ENCODE measurements around the gene CEP170.

CEP170 gene

GRCh38 chr1:243273945-243274344 lies 18.9 kb upstream of the CEP170 start:
- peaks cover 6% of the 10 kb centered on the region for H3K4me1 ChIP-seq (ENCODE audit: insufficient read depth, poor library complexity, severe bottlenecking)
- TF ChIP-seq, protein P1, sequence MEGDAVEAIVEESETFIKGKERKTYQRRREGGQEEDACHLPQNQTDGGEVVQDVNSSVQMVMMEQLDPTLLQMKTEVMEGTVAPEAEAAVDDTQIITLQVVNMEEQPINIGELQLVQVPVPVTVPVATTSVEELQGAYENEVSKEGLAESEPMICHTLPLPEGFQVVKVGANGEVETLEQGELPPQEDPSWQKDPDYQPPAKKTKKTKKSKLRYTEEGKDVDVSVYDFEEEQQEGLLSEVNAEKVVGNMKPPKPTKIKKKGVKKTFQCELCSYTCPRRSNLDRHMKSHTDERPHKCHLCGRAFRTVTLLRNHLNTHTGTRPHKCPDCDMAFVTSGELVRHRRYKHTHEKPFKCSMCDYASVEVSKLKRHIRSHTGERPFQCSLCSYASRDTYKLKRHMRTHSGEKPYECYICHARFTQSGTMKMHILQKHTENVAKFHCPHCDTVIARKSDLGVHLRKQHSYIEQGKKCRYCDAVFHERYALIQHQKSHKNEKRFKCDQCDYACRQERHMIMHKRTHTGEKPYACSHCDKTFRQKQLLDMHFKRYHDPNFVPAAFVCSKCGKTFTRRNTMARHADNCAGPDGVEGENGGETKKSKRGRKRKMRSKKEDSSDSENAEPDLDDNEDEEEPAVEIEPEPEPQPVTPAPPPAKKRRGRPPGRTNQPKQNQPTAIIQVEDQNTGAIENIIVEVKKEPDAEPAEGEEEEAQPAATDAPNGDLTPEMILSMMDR (IDR thresholded peaks at IDR 0.05; ENCODE audit: poor library complexity, severe bottlenecking), result no peak
- H3K27ac ChIP-seq (ENCODE audit: poor library complexity, severe bottlenecking), result no peak overlapping the region
- H3K27me3 ChIP-seq (ENCODE audit: insufficient read depth, poor library complexity, severe bottlenecking), result no peaks in the 10 kb centered on the region
- no peak overlapping the region for H3K4me3 ChIP-seq (ENCODE audit: severe bottlenecking)
- H3K36me3 ChIP-seq (ENCODE audit: low read depth), result peaks cover 79% of the 10 kb centered on the region
- DNase-seq (ENCODE audit: low spot score) (no peak), ATAC-seq (ENCODE audit: low read depth) (no peak)
- H3K9me3 ChIP-seq (ENCODE audit: severe bottlenecking), result no peaks in the 10 kb centered on the region

DNA sequence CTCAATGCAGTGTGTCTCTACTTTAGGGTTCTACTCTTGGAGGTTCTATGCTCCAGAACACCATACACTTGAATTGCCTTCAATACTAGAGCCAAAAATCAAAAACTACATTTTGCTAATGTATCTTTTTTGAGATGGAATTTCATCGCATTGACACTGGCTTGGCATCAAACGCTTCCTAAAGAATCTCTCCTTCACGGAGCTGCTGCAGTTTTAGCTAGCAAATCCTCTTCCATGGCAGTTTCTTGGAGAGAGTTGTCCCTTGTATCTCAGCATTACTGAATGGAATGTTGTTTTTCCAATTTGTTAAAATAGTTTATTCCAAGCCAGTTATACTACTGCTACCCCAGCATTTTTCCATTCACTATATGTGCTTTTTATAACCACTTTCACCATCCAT lies 18.4 kb upstream of the CEP170 start:
- Histone ChIP-seq H3K27me3 (ENCODE audit: insufficient read depth, poor library complexity, severe bottlenecking) (no peaks in the 10 kb centered on the region), H3K36me3 (ENCODE audit: low read depth) (peaks cover 77% of the 10 kb centered on the region)
- ATAC-seq (ENCODE audit: low read depth), result no peak

GRCh38 chr1:243272401-243272800 lies 17.3 kb upstream of the CEP170 start:
- TF ChIP-seq, protein P1 (IDR thresholded peaks at IDR 0.05; ENCODE audit: poor library complexity, severe bottlenecking), result no peak
- Histone ChIP-seq H3K9me3 (ENCODE audit: severe bottlenecking) (no peaks in the 10 kb centered on the region), H3K27ac (ENCODE audit: poor library complexity, severe bottlenecking) (no peak overlapping the region), H3K27me3 (ENCODE audit: insufficient read depth, poor library complexity, severe bottlenecking) (no peaks in the 10 kb centered on the region), H3K4me3 (ENCODE audit: severe bottlenecking) (no peak overlapping the region), H3K4me1 (ENCODE audit: insufficient read depth, poor library complexity, severe bottlenecking) (peaks cover 19% of the 10 kb centered on the region), H3K36me3 (ENCODE audit: low read depth) (peaks cover 66% of the 10 kb centered on the region)
- DNase-seq (ENCODE audit: low spot score) (no peak), ATAC-seq (ENCODE audit: low read depth) (no peak)

More for the DNA sequence above, 18.4 kb upstream of the CEP170 start:
- Histone ChIP-seq H3K4me3 (ENCODE audit: severe bottlenecking) (no peak overlapping the region), H3K9me3 (ENCODE audit: severe bottlenecking) (no peaks in the 10 kb centered on the region), H3K27ac (ENCODE audit: poor library complexity, severe bottlenecking) (no peak overlapping the region), H3K4me1 (ENCODE audit: insufficient read depth, poor library complexity, severe bottlenecking) (peaks cover 10% of the 10 kb centered on the region)
- TF ChIP-seq, protein P1 (IDR thresholded peaks at IDR 0.05; ENCODE audit: poor library complexity, severe bottlenecking), result no peak
- DNase-seq (ENCODE audit: low spot score), result no peak

DNA sequence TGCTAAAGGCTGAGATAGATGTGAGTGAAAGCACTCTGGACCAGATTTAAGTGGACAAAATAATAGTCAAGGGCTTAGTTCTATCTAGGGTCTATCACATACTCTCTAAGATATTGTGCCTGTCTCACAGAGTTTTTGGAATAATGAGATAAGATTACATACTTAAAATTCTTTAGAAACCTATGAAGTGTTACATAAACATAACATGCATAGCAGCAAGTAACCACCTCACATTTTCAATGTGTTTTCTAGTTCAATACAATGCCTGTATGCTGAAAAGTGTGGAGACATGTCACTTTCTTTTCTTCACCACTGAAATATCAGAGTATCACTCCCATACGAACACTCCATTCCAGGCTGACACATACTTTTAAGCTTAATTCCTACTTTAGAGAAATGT lies 16.9 kb upstream of the CEP170 start:
- H3K27ac ChIP-seq (ENCODE audit: poor library complexity, severe bottlenecking), result no peak overlapping the region
- TF ChIP-seq, protein P1 (IDR thresholded peaks at IDR 0.05; ENCODE audit: poor library complexity, severe bottlenecking), result no peak
- DNase-seq (ENCODE audit: low spot score) (no peak), ATAC-seq (ENCODE audit: low read depth) (no peak)
- no peaks in the 10 kb centered on the region for H3K27me3 ChIP-seq (ENCODE audit: insufficient read depth, poor library complexity, severe bottlenecking)
- H3K36me3 ChIP-seq (ENCODE audit: low read depth), result peaks cover 62% of the 10 kb centered on the region
- H3K4me1 ChIP-seq (ENCODE audit: insufficient read depth, poor library complexity, severe bottlenecking), result peaks cover 23% of the 10 kb centered on the region
- H3K4me3 ChIP-seq (ENCODE audit: severe bottlenecking), result no peak overlapping the region
- H3K9me3 ChIP-seq (ENCODE audit: severe bottlenecking), result no peaks in the 10 kb centered on the region

- no peak for DNase-seq (ENCODE audit: low spot score)
- peaks cover 52% of the 10 kb centered on the region for H3K36me3 ChIP-seq (ENCODE audit: low read depth)
- no peaks in the 10 kb centered on the region for H3K9me3 ChIP-seq (ENCODE audit: severe bottlenecking)
- no peak overlapping the region for H3K4me3 ChIP-seq (ENCODE audit: severe bottlenecking)
- H3K27me3 ChIP-seq (ENCODE audit: insufficient read depth, poor library complexity, severe bottlenecking), result no peaks in the 10 kb centered on the region
- peak overlapping the region; percentile 97 for H3K27ac ChIP-seq (ENCODE audit: poor library complexity, severe bottlenecking)
- no peak for ATAC-seq (ENCODE audit: low read depth)
- peaks cover 31% of the 10 kb centered on the region for H3K4me1 ChIP-seq (ENCODE audit: insufficient read depth, poor library complexity, severe bottlenecking)
- TF ChIP-seq, protein P1 (IDR thresholded peaks at IDR 0.05; ENCODE audit: poor library complexity, severe bottlenecking), result no peak
Observed at GRCh38 chr1:243270097-243270864, 15.2 kb upstream of the CEP170 start.
